Activated gamma-delta T cell treated with anti-CD3 and anti-CD28 coated beads, Interleukin-2, amount 50 U/mL, for 16 hours (primary cell): Measurements from ENCODE around the gene COG3.
A peak's percentile ranks its signal among the peaks of the same experiment; 100 is the strongest.

ENCODE experiments used
- DNase-seq: peaks from one replicate; pipeline ENCODE4 v3.0.0-alpha.2; 2020; ENCODE audit warnings: low read depth

The COG3 gene

GRCh38 chr13:45506811-45507210 is 42.1 kb downstream of the COG3 start:
- DNase-seq = no peak

GRCh38 chr13:45508776-45509175 is 44.0 kb downstream of the COG3 start:
- DNase-seq = no peak

GRCh38 chr13:45510672-45511071 is 45.9 kb downstream of the COG3 start:
- no peak for DNase-seq

GRCh38 chr13:45511310-45512097 is 46.8 kb downstream of the COG3 start:
- DNase-seq = peak; percentile 4

- DNase-seq = no peak
Measured at GRCh38 chr13:45512098-45512496, 47.4 kb downstream of the COG3 start.

- no peak for DNase-seq
Measured at GRCh38 chr13:45516757-45517156, 52.0 kb downstream of the COG3 start.

GRCh38 chr13:45518525-45519245 is 53.9 kb downstream of the COG3 start:
- no peak for DNase-seq

GRCh38 chr13:45519493-45519892 is 54.8 kb downstream of the COG3 start:
- no peak for DNase-seq

- DNase-seq = no peak
Measured at GRCh38 chr13:45521297-45521696, 56.6 kb downstream of the COG3 start.

- no peak for DNase-seq
Measured at GRCh38 chr13:45522571-45522970, 57.8 kb downstream of the COG3 start.

- DNase-seq = no peak
Measured at GRCh38 chr13:45527699-45528462, 63.1 kb downstream of the COG3 start.

- no peak for DNase-seq
Measured at GRCh38 chr13:45529758-45530157, 65.0 kb downstream of the COG3 start.

- DNase-seq = no peak
Measured at GRCh38 chr13:45534604-45535003, 69.9 kb downstream of the COG3 start.

GRCh38 chr13:45536224-45536623 is 71.5 kb downstream of the COG3 start:
- DNase-seq = no peak

GRCh38 chr13:45537516-45537915 is 72.8 kb downstream of the COG3 start:
- DNase-seq = no peak

- DNase-seq = no peak
Measured at GRCh38 chr13:45538382-45538781, 73.6 kb downstream of the COG3 start.

- DNase-seq = no peak
Measured at GRCh38 chr13:45540195-45540594, 75.5 kb downstream of the COG3 start.

- no peak for DNase-seq
Measured at GRCh38 chr13:45540864-45541263, 76.1 kb downstream of the COG3 start.

- DNase-seq = no peak
Measured at GRCh38 chr13:45541806-45542205, 77.1 kb downstream of the COG3 start.

GRCh38 chr13:45542391-45542790 is 77.7 kb downstream of the COG3 start:
- no peak for DNase-seq

- DNase-seq = no peak
Measured at GRCh38 chr13:45542878-45543277, 78.1 kb downstream of the COG3 start.

GRCh38 chr13:45544520-45544919 is 79.8 kb downstream of the COG3 start:
- DNase-seq = no peak
